ENCODE data around the gene ST8SIA3. TPM values are rescaled to one million over a fixed set of nuclear protein-coding genes. Genes with fewer than 3 reads are reported as not detected.
A peak's percentile ranks its signal among the peaks of the same experiment; 100 is the strongest.

ST8SIA3 gene
- total and polyA plus RNA-seq, 2 of the 4 experiments (the other 2 are of a cell fraction), result not detected

DNA sequence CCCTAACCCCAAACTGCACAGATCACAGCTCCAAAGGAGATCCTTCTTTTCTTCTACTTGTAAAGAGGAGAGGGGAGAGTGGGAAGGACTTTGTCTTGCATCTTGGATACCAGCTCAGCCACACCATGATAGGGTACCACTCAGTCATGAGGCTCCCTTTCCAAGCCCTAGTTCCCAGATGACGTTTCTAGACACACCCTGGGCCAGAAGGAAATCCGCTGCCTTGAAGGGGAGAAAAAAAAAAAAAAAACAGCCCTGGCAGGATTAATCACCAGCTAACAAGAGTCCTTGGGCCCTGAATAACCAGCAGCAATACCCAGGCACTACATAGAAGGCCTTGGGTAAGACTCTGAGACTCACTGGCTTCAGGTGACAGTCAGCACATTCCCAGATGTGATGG lies 36.9 kb downstream of the ST8SIA3 start:
- Histone ChIP-seq H3K9me1 (ENCODE audit: insufficient read depth, low read length) (no peaks in the 10 kb centered on the region), H2AK9ac (replicated peaks; ENCODE audit: low read depth, low read length, poor library complexity) (no peak overlapping the region), H3K4ac (ENCODE audit: low read depth, low read length) (no peak overlapping the region), H3K14ac (replicated peaks; ENCODE audit: low read depth, low read length) (no peak overlapping the region), H2BK120ac (ENCODE audit: low read depth, low read length) (no peak overlapping the region), H3K27me3 (ENCODE audit: control insufficient read depth, insufficient read depth, low read length) (no peaks in the 10 kb centered on the region), H2BK20ac (ENCODE audit: low read depth, low read length) (no peak overlapping the region), H3K9me3 (ENCODE audit: control insufficient read depth, insufficient read depth, low read length) (no peaks in the 10 kb centered on the region), H4K5ac (ENCODE audit: low read depth, low read length) (no peak overlapping the region), H4K20me1 (ENCODE audit: insufficient read depth, low read length) (no peaks in the 10 kb centered on the region), H2BK5ac (ENCODE audit: low read depth, low read length, poor library complexity, severe bottlenecking) (no peak overlapping the region), H2AFZ (replicated peaks; ENCODE audit: low read length, poor library complexity) (peak overlapping the region; percentile 21), H2BK15ac (ENCODE audit: low read depth, low read length) (no peak overlapping the region), H3K9ac (ENCODE audit: low read depth, low read length) (no peak overlapping the region), H3K27ac (ENCODE audit: insufficient read depth, low read length) (no peak overlapping the region), H3K4me1 (ENCODE audit: control insufficient read depth, insufficient read depth, low read length) (no peaks in the 10 kb centered on the region), H3K36me3 (ENCODE audit: control insufficient read depth, insufficient read depth, low read length) (no peaks in the 10 kb centered on the region), H4K8ac (ENCODE audit: low read depth in 2 of 2, low read length in 2 of 2) (no peak overlapping the region), H3K56ac (ENCODE audit: extremely low read depth, insufficient read depth, low read length) (no peak overlapping the region), H3K23ac (ENCODE audit: low read depth, low read length) (no peak overlapping the region), H3K18ac (ENCODE audit: low read depth, low read length) (no peak overlapping the region), H2AK5ac (ENCODE audit: low read depth, low read length) (no peak overlapping the region), H3K79me1 (ENCODE audit: low read depth in 1 of 2, low read length in 2 of 2) (no peaks in the 10 kb centered on the region), H3K4me3 (ENCODE audit: insufficient read depth, low read depth, low read length) (no peak overlapping the region), H4K91ac (ENCODE audit: insufficient read depth, low read depth, low read length) (no peak overlapping the region), H3K4me2 (ENCODE audit: low read depth, low read length) (no peak overlapping the region)
- dilution Hi-C loops (cut with HindIII; ENCODE audit: low sequenced_read_pairs, unreplicated experiment) (no loop called here), intact Hi-C loops (cut with micrococcal nuclease) (no loop called here), in situ Hi-C loops (cut with MboI; ENCODE audit: low sequenced_read_pairs) (no loop called here)
- no peak for DNase-seq
- POLR2A ChIA-PET (ENCODE audit: unreplicated experiment), result no interaction called here
- CTCF ChIA-PET, result no interaction called here
- TF ChIP-seq MAZ (IDR thresholded peaks at IDR 0.05; ENCODE audit: borderline replicate concordance, low read depth, low read length) (no peak), FOS (IDR thresholded peaks at IDR 0.05; ENCODE audit: low read depth, low read length) (no peak), CEBPB (IDR thresholded peaks at IDR 0.05; ENCODE audit: low read depth, low read length) (no peak), USF2 (IDR thresholded peaks at IDR 0.05; ENCODE audit: low read depth, low read length) (no peak), CHD1 (IDR thresholded peaks at IDR 0.05; ENCODE audit: low read depth, low read length) (no peak), BHLHE40 (IDR thresholded peaks at IDR 0.05; ENCODE audit: low read depth, low read length) (no peak), MXI1 (IDR thresholded peaks at IDR 0.05; ENCODE audit: borderline replicate concordance, low read depth, low read length) (no peak), POLR2A (IDR thresholded peaks at IDR 0.05; ENCODE audit: low read depth, low read length) (no peak), RAD21 (IDR thresholded peaks at IDR 0.05; ENCODE audit: low read length) (no peak), SMC3 (IDR thresholded peaks at IDR 0.05; ENCODE audit: low read depth, low read length) (no peak), RFX5 (IDR thresholded peaks at IDR 0.05; ENCODE audit: low read depth, low read length) (no peak), RCOR1 (IDR thresholded peaks at IDR 0.05; ENCODE audit: insufficient replicate concordance, low read length) (no peak)
- TF ChIP-seq, protein P1, sequence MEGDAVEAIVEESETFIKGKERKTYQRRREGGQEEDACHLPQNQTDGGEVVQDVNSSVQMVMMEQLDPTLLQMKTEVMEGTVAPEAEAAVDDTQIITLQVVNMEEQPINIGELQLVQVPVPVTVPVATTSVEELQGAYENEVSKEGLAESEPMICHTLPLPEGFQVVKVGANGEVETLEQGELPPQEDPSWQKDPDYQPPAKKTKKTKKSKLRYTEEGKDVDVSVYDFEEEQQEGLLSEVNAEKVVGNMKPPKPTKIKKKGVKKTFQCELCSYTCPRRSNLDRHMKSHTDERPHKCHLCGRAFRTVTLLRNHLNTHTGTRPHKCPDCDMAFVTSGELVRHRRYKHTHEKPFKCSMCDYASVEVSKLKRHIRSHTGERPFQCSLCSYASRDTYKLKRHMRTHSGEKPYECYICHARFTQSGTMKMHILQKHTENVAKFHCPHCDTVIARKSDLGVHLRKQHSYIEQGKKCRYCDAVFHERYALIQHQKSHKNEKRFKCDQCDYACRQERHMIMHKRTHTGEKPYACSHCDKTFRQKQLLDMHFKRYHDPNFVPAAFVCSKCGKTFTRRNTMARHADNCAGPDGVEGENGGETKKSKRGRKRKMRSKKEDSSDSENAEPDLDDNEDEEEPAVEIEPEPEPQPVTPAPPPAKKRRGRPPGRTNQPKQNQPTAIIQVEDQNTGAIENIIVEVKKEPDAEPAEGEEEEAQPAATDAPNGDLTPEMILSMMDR (conservative IDR thresholded peaks at IDR 0.05; ENCODE audit: low read depth, low read length), result no peak
- WGBS, 2 experiments (ENCODE audit: extremely low coverage in 2 of 2, insufficient read length in 1 of 2), result no CpG with 5 or more reads among the region's 2 CpGs
- no peak for ATAC-seq (ENCODE audit: low read depth)
- no TSS peak for BruUV-seq (replicated peaks)

Measured in IMR-90 (cell line).